Rectal smooth muscle tissue (tissue), 1 donor: ENCODE measurements around the gene MAJIN.
"Not testable (repeated sequence)": the region's sequence is repeated elsewhere in the genome, so short reads cannot be mapped to it uniquely, and the experiment has no call there.

Experiments used
- H3K27ac ChIP-seq: one replicate; pipeline ENCODE4 v1.7.0; 2013; ENCODE audit warnings: low read depth, low read length, inconsistent platforms
- H3K27me3 ChIP-seq: one replicate; pipeline ENCODE4 v1.7.0; 2013; ENCODE audit warnings: low read length; ENCODE audit not compliant: control insufficient read depth, insufficient read depth
- H3K36me3 ChIP-seq: one replicate; pipeline ENCODE4 v1.7.0; 2013; ENCODE audit warnings: low read length; ENCODE audit not compliant: control insufficient read depth, insufficient read depth
- H3K4me1 ChIP-seq: one replicate; pipeline ENCODE4 v1.7.0; 2013; ENCODE audit warnings: low read length; ENCODE audit not compliant: control insufficient read depth, insufficient read depth
- H3K4me3 ChIP-seq: one replicate; pipeline ENCODE4 v1.7.0; 2013; ENCODE audit warnings: low read length
- H3K9ac ChIP-seq: one replicate; pipeline ENCODE4 v1.7.0; 2013; ENCODE audit warnings: low read length

The MAJIN gene

GRCh38 chr11:65003282-65003681, 31.4 kb upstream of the MAJIN start:
- Histone ChIP-seq H3K27ac (no peak overlapping the region), H3K9ac (no peak overlapping the region), H3K36me3 (no peaks in the 10 kb centered on the region), H3K4me3 (no peak overlapping the region), H3K4me1 (no peaks in the 10 kb centered on the region), H3K27me3 (no peaks in the 10 kb centered on the region)

DNA sequence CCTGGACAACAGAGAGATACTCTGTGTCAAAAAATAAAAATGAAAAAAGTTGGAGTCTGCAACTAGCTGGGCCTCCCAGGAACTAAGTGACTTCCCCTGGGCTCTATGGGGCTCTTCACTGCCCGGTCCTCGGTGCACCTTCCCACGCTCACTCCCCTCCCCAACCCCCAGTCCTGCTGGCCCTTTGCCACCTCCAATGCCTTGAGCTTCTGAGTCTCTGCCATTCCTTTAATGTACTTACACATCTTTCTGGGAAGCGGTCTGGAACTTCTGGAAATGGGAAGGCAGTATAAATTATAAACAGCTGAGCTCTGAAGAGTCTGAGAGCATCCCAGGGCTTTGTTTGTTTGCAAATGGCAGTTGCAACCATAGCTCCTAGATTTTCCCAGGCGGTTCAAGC, 30.8 kb upstream of the MAJIN start:
- no peaks in the 10 kb centered on the region for H3K27me3 ChIP-seq
- no peak overlapping the region for H3K27ac ChIP-seq
- no peaks in the 10 kb centered on the region for H3K4me1 ChIP-seq
- H3K4me3 ChIP-seq, result no peak overlapping the region
- no peaks in the 10 kb centered on the region for H3K36me3 ChIP-seq
- no peak overlapping the region for H3K9ac ChIP-seq

DNA sequence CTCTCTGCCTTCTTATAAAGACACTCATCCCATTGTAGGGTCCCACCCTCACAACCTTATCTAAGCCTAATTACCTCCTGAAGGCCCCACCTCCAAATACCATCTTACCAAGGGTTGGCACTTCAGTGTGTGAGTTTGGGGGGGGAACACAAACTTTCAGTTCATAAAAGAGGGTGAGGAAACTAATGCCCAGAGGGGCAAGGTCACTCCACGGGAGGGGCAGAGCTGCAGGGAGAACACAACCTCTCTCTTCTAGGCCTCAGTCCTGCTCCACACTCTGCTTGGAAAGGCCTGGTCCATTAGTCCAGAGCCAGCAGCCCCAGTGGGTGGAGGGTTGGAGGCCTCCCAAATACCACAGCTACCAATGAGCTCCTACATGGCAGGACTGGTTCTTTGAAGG, 27.6 kb upstream of the MAJIN start:
- H3K27ac ChIP-seq, result no peak overlapping the region
- H3K9ac ChIP-seq, result no peak overlapping the region
- peaks cover 9% of the 10 kb centered on the region for H3K4me1 ChIP-seq
- H3K36me3 ChIP-seq, result no peaks in the 10 kb centered on the region
- H3K4me3 ChIP-seq, result no peak overlapping the region
- no peaks in the 10 kb centered on the region for H3K27me3 ChIP-seq

GRCh38 chr11:64998690-64999431, 27.0 kb upstream of the MAJIN start:
- no peak overlapping the region for H3K9ac ChIP-seq
- H3K4me3 ChIP-seq, result peak overlapping the region; percentile 18
- H3K36me3 ChIP-seq, result no peaks in the 10 kb centered on the region
- H3K27me3 ChIP-seq, result no peaks in the 10 kb centered on the region
- H3K27ac ChIP-seq, result no peak overlapping the region
- H3K4me1 ChIP-seq, result peaks cover 9% of the 10 kb centered on the region

- no peaks in the 10 kb centered on the region for H3K36me3 ChIP-seq
- no peaks in the 10 kb centered on the region for H3K27me3 ChIP-seq
- H3K9ac ChIP-seq, result peak overlapping the region; percentile 10
- H3K27ac ChIP-seq, result no peak overlapping the region
- peaks cover 9% of the 10 kb centered on the region for H3K4me1 ChIP-seq
- peak overlapping the region; percentile 15 for H3K4me3 ChIP-seq
Measured at GRCh38 chr11:64998141-64998540, 26.2 kb upstream of the MAJIN start.

DNA sequence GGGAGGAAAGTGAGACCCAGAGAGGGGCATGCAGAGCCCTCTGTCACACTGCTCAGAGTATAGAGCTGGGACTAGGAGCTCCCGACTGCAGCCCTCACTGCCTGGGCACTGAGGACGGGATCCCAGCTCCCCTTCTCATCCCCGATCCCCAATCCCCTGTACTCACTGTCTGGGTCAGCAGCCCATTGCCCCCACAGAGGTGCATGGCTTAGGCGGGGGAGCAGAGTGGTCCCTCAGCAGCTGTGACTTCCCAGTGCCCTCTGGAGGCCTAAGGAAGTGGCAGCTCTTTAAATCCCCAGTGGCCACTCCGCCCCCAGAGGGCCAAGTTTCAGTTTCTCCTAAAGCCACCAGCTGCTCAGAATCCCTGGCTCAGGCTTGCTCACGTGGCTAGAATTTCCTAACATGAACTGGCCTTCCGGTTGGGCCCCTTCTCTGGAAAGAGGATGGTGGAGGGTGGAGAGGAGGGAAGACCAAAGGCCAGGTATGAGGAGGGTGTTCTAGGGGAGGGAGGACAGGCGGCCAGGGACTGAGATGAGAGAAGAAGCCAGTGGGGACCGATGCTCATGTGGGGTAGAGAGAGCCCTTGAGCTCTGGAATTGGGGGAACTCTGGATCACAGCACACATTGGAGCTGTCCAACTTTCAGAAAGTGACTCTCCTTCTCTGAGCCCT, 24.9 kb upstream of the MAJIN start, which contains the start of gene BATF2:
Gene BATF2 (minus strand): TSS at position 262 of the 671 bp plus-strand sequence. CDS start 57 bp downstream, at position 205.
- Histone ChIP-seq H3K4me1 (peaks cover 9% of the 10 kb centered on the region), H3K36me3 (no peaks in the 10 kb centered on the region), H3K4me3 (peak within 1 kb of the TSS; percentile 87), H3K27me3 (no peaks in the 10 kb centered on the region), H3K9ac (peak within 1 kb of the TSS; percentile 82), H3K27ac (peak within 1 kb of the TSS; percentile 67)

DNA sequence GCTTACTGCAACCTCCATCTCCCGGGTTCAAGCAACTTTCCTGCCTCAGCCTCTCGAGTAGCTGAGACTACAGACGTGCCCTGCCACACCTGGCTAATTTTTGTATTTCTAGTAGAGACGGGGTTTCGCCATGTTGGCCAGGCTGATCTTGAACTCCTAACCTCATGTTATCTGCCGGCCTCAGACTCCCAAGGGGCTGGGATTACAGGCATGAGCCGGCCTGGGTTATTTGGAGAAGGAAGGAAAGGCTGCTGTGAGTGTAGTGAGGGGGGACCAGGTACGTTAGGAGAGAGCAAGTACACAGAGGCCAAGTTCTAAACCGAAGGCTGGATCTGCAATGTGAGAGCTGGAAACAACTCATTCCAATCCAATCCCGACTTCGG, 24.4 kb upstream of the MAJIN start:
- peak overlapping the region; percentile 87 for H3K4me3 ChIP-seq
- peak overlapping the region; percentile 82 for H3K9ac ChIP-seq
- no peaks in the 10 kb centered on the region for H3K36me3 ChIP-seq
- peaks cover 9% of the 10 kb centered on the region for H3K4me1 ChIP-seq
- no peaks in the 10 kb centered on the region for H3K27me3 ChIP-seq
- peak overlapping the region; percentile 67 for H3K27ac ChIP-seq

GRCh38 chr11:64994318-64994717, 22.4 kb upstream of the MAJIN start:
- Histone ChIP-seq H3K27me3 (no peaks in the 10 kb centered on the region), H3K27ac (no peak overlapping the region), H3K9ac (no peak overlapping the region), H3K4me1 (peaks cover 9% of the 10 kb centered on the region), H3K36me3 (no peaks in the 10 kb centered on the region), H3K4me3 (no peak overlapping the region)

GRCh38 chr11:64990222-64990923, 18.5 kb upstream of the MAJIN start:
- peak overlapping the region; percentile 38 for H3K4me3 ChIP-seq
- H3K36me3 ChIP-seq, result no peaks in the 10 kb centered on the region
- H3K9ac ChIP-seq, result no peak overlapping the region
- peak overlapping the region; percentile 46 for H3K27ac ChIP-seq
- no peaks in the 10 kb centered on the region for H3K4me1 ChIP-seq
- H3K27me3 ChIP-seq, result no peaks in the 10 kb centered on the region

DNA sequence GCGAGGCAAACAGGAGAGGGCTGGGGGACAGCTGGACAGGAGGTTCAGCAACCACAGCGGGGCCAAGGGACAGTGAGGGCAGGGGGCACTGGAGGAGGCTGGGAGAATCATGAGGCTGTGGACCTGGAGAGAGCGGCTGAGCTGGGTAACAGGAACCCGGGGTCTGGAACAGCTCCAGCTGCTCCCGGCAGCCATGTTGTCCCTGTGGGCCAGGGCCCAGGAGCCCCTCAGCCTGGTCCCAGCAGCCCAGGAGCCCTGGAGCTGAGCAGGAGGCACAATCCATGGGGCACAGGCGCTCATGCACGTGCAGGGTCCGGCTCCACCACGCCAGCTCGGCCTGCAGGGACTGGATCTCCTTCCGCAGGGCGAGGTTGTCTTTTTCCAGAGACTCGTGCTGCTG, 17.5 kb upstream of the MAJIN start:
- H3K36me3 ChIP-seq, result no peaks in the 10 kb centered on the region
- no peak overlapping the region for H3K9ac ChIP-seq
- H3K27me3 ChIP-seq, result no peaks in the 10 kb centered on the region
- H3K27ac ChIP-seq, result no peak overlapping the region
- H3K4me1 ChIP-seq, result no peaks in the 10 kb centered on the region
- peak overlapping the region; percentile 38 for H3K4me3 ChIP-seq

DNA sequence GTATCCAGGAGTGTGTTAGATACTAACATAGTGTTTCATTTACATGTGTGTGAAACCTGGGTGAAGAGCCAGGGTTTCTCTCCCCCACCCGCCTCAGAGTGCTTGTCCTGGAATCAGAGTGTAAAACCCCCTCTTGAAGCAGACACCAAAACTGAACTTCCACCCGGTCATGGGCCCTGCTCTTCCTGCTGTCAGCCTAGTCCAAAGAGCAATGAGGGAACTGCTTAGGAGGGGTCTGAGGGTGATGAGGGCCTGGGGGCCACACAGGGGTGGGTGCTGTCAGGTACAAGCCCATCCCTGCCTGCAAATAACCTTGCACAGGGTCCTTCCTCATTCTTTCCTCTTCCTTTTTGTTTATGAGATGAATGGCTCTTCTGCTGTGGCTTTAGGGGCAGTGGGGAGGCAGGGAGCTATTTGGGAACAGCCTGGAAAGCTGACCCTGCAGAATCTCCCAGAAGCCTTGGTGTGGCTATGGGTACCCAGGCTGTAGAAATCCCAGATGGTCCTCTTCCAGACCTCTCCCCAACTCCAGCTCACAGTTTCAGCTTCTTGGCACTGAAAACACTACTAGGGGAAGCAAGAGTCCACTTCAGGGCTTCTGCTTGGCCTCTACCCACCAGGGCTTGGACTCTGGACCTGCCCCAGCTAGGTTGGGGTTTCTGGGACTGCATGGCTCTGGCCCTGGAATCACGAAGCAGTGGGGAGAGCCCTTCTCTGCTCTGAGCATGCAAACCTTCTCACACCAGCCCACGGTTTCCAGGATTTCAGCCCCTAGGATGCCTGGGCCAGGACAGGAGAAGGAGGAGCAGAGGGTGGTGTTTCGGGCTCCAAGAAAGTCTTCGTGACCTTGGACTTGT, 16.3 kb upstream of the MAJIN start:
- no peaks in the 10 kb centered on the region for H3K27me3 ChIP-seq
- H3K36me3 ChIP-seq, result no peaks in the 10 kb centered on the region
- H3K4me3 ChIP-seq, result no peak overlapping the region
- no peak overlapping the region for H3K9ac ChIP-seq
- no peak overlapping the region for H3K27ac ChIP-seq
- no peaks in the 10 kb centered on the region for H3K4me1 ChIP-seq

DNA sequence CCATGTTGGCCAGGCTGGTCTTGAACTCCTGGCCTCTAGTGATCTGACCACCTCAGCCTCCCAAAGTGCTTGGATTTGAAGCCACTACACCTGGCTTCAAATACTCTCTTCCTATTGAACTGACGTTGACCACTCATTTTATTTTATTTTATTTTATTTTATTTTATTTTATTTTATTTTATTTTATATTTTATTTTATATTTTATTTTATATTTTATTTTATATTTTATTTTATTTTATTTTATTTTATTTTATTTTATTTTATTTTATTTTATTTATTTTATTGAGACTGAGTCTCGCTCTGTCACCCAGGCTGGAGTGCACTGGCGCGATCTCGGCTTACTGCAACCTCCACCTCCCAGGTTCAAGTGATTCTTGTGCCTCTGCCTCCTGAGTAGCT, 11.4 kb upstream of the MAJIN start:
- H3K36me3 ChIP-seq, H3K9ac ChIP-seq, H3K27ac ChIP-seq, H3K4me3 ChIP-seq, H3K27me3 ChIP-seq, H3K4me1 ChIP-seq: not testable (repeated sequence)
